HepG2 (cell line): ENCODE results near the gene B3GALT5. TPM values are rescaled to one million over a fixed set of nuclear protein-coding genes. Genes with fewer than 3 reads are reported as not detected.

Experiments
- ATAC-seq: fragments of 200-7000 bp; cut with Tn5 transposase; 3 replicates; pipeline ENCODE4 v1.9.1; 2020; ENCODE audit warnings: mild to moderate bottlenecking, moderate library complexity
- BruUV-seq: library from RNA; stranded (reverse); fragments of 400-500 nt; replicated peaks from 2 replicates; lab custom pipeline; 2021; lab: Mats Ljungman, UMichigan
- CTCF ChIA-PET: fragments of 300-600 bp; formaldehyde crosslinking; extraction: SDS; loops from one replicate; lab custom pipeline; 2021; ENCODE audit warnings: low total read pairs, inconsistent platforms, low intra/inter-chr PET ratio; lab: Yijun Ruan, JAX
- POLR2A ChIA-PET: fragments of 350-600 bp; sonication (Branson Sonifier 250); formaldehyde crosslinking; loops from one replicate; lab custom pipeline; 2020; ENCODE audit warnings: antibody characterized with exemption, inconsistent platforms; lab: Yijun Ruan, JAX
- DNase-seq: peaks from one replicate; pipeline ENCODE4 v3.0.0-alpha.2; 2015; ENCODE audit warnings: low spot score
- FAIRE-seq: peaks from 3 replicates; lab custom pipeline; 2011; peaks lifted over from hg19 to GRCh38; lab: Jason Lieb, UNC
- H2AFZ ChIP-seq: one replicate; pipeline ENCODE4 v1.6.1; 2011; ENCODE audit warnings: low read length, inconsistent platforms
- H3K27ac ChIP-seq: fragments of 300-600 bp; 3 replicates; pipeline ENCODE4 v1.8.0; 2011; ENCODE audit warnings: mixed run types, mild to moderate bottlenecking, mixed read lengths, low read length, inconsistent platforms; ENCODE audit not compliant: insufficient read depth; ENCODE audit errors: extremely low read length
- H3K27me3 ChIP-seq, 2 experiments: fragments of 200-600 bp in 1 of 2; 2 replicates in 1 of 2; 3 replicates in 1 of 2; pipeline versions ENCODE4 v1.6.0 to v1.8.0; 2011; ENCODE audit warnings: low read length in 2 of 2, mild to moderate bottlenecking in 2 of 2, moderate library complexity in 2 of 2, inconsistent platforms in 1 of 2; ENCODE audit not compliant: insufficient read depth in 2 of 2, control insufficient read depth in 1 of 2
- H3K36me3 ChIP-seq, 2 experiments: fragments of 200-600 bp in 1 of 2; replicated peaks in 1 of 2; 2 replicates in 1 of 2; 3 replicates in 1 of 2; pipeline versions ENCODE4 v1.5.1 to v1.8.0; 2011; ENCODE audit warnings: low read length in 2 of 2, inconsistent platforms in 1 of 2; ENCODE audit not compliant: insufficient read depth in 2 of 2, control insufficient read depth in 1 of 2
- H3K4me1 ChIP-seq: 2 replicates; pipeline ENCODE4 v1.5.1; 2012; ENCODE audit warnings: low read length, inconsistent platforms; ENCODE audit not compliant: insufficient read depth
- H3K4me2 ChIP-seq: 2 replicates; pipeline ENCODE4 v1.6.0; 2011; ENCODE audit warnings: low read depth, low read length, inconsistent platforms
- H3K4me3 ChIP-seq, 3 experiments: fragments of 200-600 bp in 1 of 3; sonication (generic), shearing (Covaris generic) in 1 of 3; replicated peaks in 1 of 3; 2 replicates each; pipeline ENCODE4 v1.5.1; 2011 to 2016; ENCODE audit warnings: low read length in 3 of 3, inconsistent platforms in 2 of 3, low read depth in 2 of 3, mild to moderate bottlenecking in 2 of 3, control low read depth in 1 of 3, mixed read lengths in 1 of 3; ENCODE audit not compliant: insufficient read depth in 1 of 3
- H3K79me2 ChIP-seq: one replicate; pipeline ENCODE4 v1.6.1; 2011; ENCODE audit warnings: low read length, inconsistent platforms; ENCODE audit not compliant: insufficient read depth
- H3K9ac ChIP-seq: 2 replicates; pipeline ENCODE4 v1.6.0; 2011; ENCODE audit warnings: mild to moderate bottlenecking, low read depth, low read length, inconsistent platforms; ENCODE audit not compliant: insufficient read depth
- H3K9me3 ChIP-seq: 2 replicates; pipeline ENCODE4 v1.5.1; 2012; ENCODE audit warnings: mild to moderate bottlenecking, low read length
- H4K20me1 ChIP-seq: 2 replicates; pipeline ENCODE4 v1.6.0; 2011; ENCODE audit warnings: inconsistent platforms, mild to moderate bottlenecking, low read length, moderate library complexity; ENCODE audit not compliant: insufficient read depth
- CENPBD1 ChIP-seq: sonication (generic); formaldehyde crosslinking; IDR thresholded peaks from 2 replicates; pipeline ENCODE4 v1.8.0; 2022; ENCODE audit warnings: missing genetic modification reagents, low read depth, mild to moderate bottlenecking, borderline replicate concordance
- CTCF ChIP-seq: sonication (generic); formaldehyde crosslinking; IDR thresholded peaks from 2 replicates; pipeline ENCODE4 v1.5.0; 2020; ENCODE audit warnings: mild to moderate bottlenecking, missing genetic modification reagents, moderate library complexity
- GMEB2 ChIP-seq: IDR thresholded peaks from 2 replicates; pipeline ENCODE4 v1.6.1; 2016; ENCODE audit warnings: missing biosample characterization, missing genetic modification reagents, low read depth
- MBD4 ChIP-seq: IDR thresholded peaks from 2 replicates; pipeline ENCODE4 v1.6.1; 2012; ENCODE audit warnings: low read length, inconsistent platforms, borderline replicate concordance
- MYNN ChIP-seq: sonication (generic); formaldehyde crosslinking; IDR thresholded peaks from 2 replicates; pipeline ENCODE4 v1.4.0; 2020; ENCODE audit warnings: mild to moderate bottlenecking, low read depth, missing genetic modification reagents
- NFYC ChIP-seq: IDR thresholded peaks from 2 replicates; pipeline ENCODE4 v1.6.1; 2016; ENCODE audit warnings: missing genetic modification reagents, missing compliant biosample characterization
- TFDP1 ChIP-seq: IDR thresholded peaks from 2 replicates; pipeline ENCODE4 v1.6.1; 2016; ENCODE audit warnings: missing compliant biosample characterization, missing genetic modification reagents, borderline replicate concordance
- TOPORS ChIP-seq: sonication (generic); formaldehyde crosslinking; IDR thresholded peaks from 2 replicates; pipeline ENCODE4 v1.8.0; 2023; ENCODE audit warnings: mild to moderate bottlenecking, missing genetic modification reagents
- TRIM24 ChIP-seq: sonication (generic); formaldehyde crosslinking; IDR thresholded peaks from 2 replicates; pipeline ENCODE4 v1.8.0; 2022; ENCODE audit warnings: mild to moderate bottlenecking, missing genetic modification reagents
- ZBTB34 ChIP-seq: sonication (generic); formaldehyde crosslinking; IDR thresholded peaks from 2 replicates; pipeline ENCODE4 v1.8.0; 2022; ENCODE audit warnings: mild to moderate bottlenecking, missing genetic modification reagents
- ZNF367 ChIP-seq: sonication (generic); formaldehyde crosslinking; IDR thresholded peaks from 2 replicates; pipeline ENCODE4 v1.4.0; 2020; ENCODE audit warnings: missing genetic modification reagents, borderline replicate concordance
- ZNF547 ChIP-seq: sonication (generic); formaldehyde crosslinking; IDR thresholded peaks from 2 replicates; pipeline ENCODE4 v1.5.1; 2020; ENCODE audit warnings: mild to moderate bottlenecking, missing genetic modification reagents
- ZNF709 ChIP-seq: sonication (generic); formaldehyde crosslinking; IDR thresholded peaks from 2 replicates; pipeline ENCODE4 v1.5.0; 2020; ENCODE audit warnings: mild to moderate bottlenecking, missing genetic modification reagents
- WGBS: methylation state at CpG from one replicate; pipeline ENCODE4 v1.1.6; 2017; ENCODE audit warnings: low lambda C conversion rate; 5-methylcytosine and 5-hydroxymethylcytosine counted together
- in situ Hi-C: cut with HindIII; loops from 2 replicates; pipeline ENCODE4 v1.10.0; 2017; ENCODE audit warnings: low pct_unique_long_range_greater_than_20kb; ENCODE audit not compliant: extremely low pct_ligation_motif_present
- intact Hi-C: fragments of 100-400 bp; cut with micrococcal nuclease; formaldehyde crosslinking; loops from one replicate; pipeline ENCODE4 v1.10.0; 2022; ENCODE audit not compliant: unreplicated experiment
- polyA plus RNA-seq, 8 experiments: library from polyadenylated mRNA; depleted of rRNA in 3 of 8; stranded (reverse) in 7 of 8; unstranded in 1 of 8; fragments of >200 nt; fragmentation: Illumina TruSeq in 4 of 8; extraction: Trizol in 4 of 8; gene quantifications; 2 replicates each; pipeline versions ENCODE4 v1.2.1 to v1.2.3, GENCODE V29; 2011 to 2016; ENCODE audit warnings: low read depth in 4 of 8, missing spikeins in 1 of 8, mixed read lengths in 1 of 8; ENCODE audit not compliant: insufficient read depth in 1 of 8
- total RNA-seq, 5 experiments: library from RNA; depleted of rRNA; stranded (reverse); fragments of >200 nt; fragmentation: Illumina TruSeq; extraction: Trizol; gene quantifications; 2 replicates each; pipeline ENCODE4 v1.2.3, GENCODE V29; 2016; ENCODE audit warnings: low read depth in 1 of 5

B3GALT5 gene
- total and polyA plus RNA-seq, 2 of the 13 experiments (the other 11 are each of a cell fraction or from before 2014, with no cell fraction given): 0.02 to 0.03 TPM

GRCh38 chr21:39616211-39616772, 3.6 kb downstream of the B3GALT5 start:
- Histone ChIP-seq H3K4me3 (no peak overlapping the region), H3K4me1 (no peaks in the 10 kb centered on the region), H3K27me3 (peaks cover 4 to 27% of the 10 kb centered on the region in 2 experiments; a peak in 4 of 5 replicates), H3K79me2 (no peaks in the 10 kb centered on the region), H4K20me1 (no peaks in the 10 kb centered on the region), H3K9me3 (no peaks in the 10 kb centered on the region), H3K4me2 (no peak overlapping the region), H3K36me3 (no peaks in the 10 kb centered on the region), H3K9ac (no peak overlapping the region), H3K27ac (no peak overlapping the region), H2AFZ (no peak overlapping the region)
- no peak for FAIRE-seq
- DNase-seq: no peak
- no peak for ATAC-seq
- ChIA-PET CTCF (no interaction called here), POLR2A (no interaction called here)
- BruUV-seq: no TSS peak
- in situ Hi-C loops: no loop called here
- no peak for TF ChIP-seq NFYC (CRISPR knock-in tag)
- no peak for TF ChIP-seq TRIM24 (CRISPR knock-in tag)
- TF ChIP-seq CENPBD1: no peak
- TF ChIP-seq ZBTB34 (CRISPR knock-in tag): no peak
- TF ChIP-seq ZNF547 (CRISPR knock-in tag): no peak
- no peak for TF ChIP-seq CTCF (CRISPR knock-in tag)
- no peak for TF ChIP-seq MYNN (CRISPR knock-in tag)
- no peak for TF ChIP-seq TOPORS (CRISPR knock-in tag)
- no peak for TF ChIP-seq GMEB2 (CRISPR knock-in tag)
- TF ChIP-seq ZNF709: no peak
- TF ChIP-seq ZNF367 (CRISPR knock-in tag): no peak
- no peak for TF ChIP-seq MBD4
- no peak for TF ChIP-seq TFDP1
- under 1% methylated on average over 5 of the region's 5 CpGs for whole genome bisulfite sequencing
- intact Hi-C loops: no loop called here
